Activated CD4-positive, alpha-beta T cell treated with anti-CD3 and anti-CD28 coated beads for 24 hours (primary cell): Measurements from ENCODE around the gene CLEC4C.
"Not testable (repeated sequence)": the region's sequence is repeated elsewhere in the genome, so short reads cannot be mapped to it uniquely, and the experiment has no call there.

Experiments used
- DNase-seq, 2 donors: peaks; one replicate each; pipeline ENCODE4 v3.0.0-alpha.2; 2020; ENCODE audit warnings: low read depth in 2 of 2

Gene CLEC4C

GRCh38 chr12:7747246-7747645 lies at the start of gene CLEC4C:
Gene CLEC4C, minus strand, starts transcription at chr12:7747375. Its CDS starts 27 bp downstream, at chr12:7747348.
- DNase-seq = no peak

- DNase-seq = no peak
Observed at GRCh38 chr12:7793211-7793610, 46.0 kb upstream of the CLEC4C start.

- not testable (repeated sequence) for DNase-seq
Observed at GRCh38 chr12:7788884-7789528, 41.8 kb upstream of the CLEC4C start, which contains the start of gene NANOG. Gene NANOG, plus strand, starts transcription at chr12:7789402. Its CDS starts 213 bp downstream, at chr12:7789615.

GRCh38 chr12:7788294-7788660 lies 41.1 kb upstream of the CLEC4C start:
- DNase-seq = no peak

- no peak for DNase-seq
Observed at GRCh38 chr12:7787574-7788293, 40.6 kb upstream of the CLEC4C start.

GRCh38 chr12:7784701-7785100 lies 37.5 kb upstream of the CLEC4C start:
- DNase-seq = no peak

GRCh38 chr12:7783433-7783832 lies 36.3 kb upstream of the CLEC4C start:
- DNase-seq = not testable (repeated sequence)

- DNase-seq = no peak
Observed at GRCh38 chr12:7782055-7782454, 34.9 kb upstream of the CLEC4C start.

- no peak for DNase-seq
Observed at GRCh38 chr12:7781274-7781673, 34.1 kb upstream of the CLEC4C start.

- no peak for DNase-seq
Observed at GRCh38 chr12:7769999-7770398, 22.8 kb upstream of the CLEC4C start.

GRCh38 chr12:7758766-7759140 lies 11.6 kb upstream of the CLEC4C start:
- DNase-seq = no peak

GRCh38 chr12:7756993-7757392 lies 9.8 kb upstream of the CLEC4C start:
- DNase-seq = no peak

- not testable (repeated sequence) for DNase-seq
Observed at GRCh38 chr12:7755668-7756067, 8.5 kb upstream of the CLEC4C start.

- not testable (repeated sequence) for DNase-seq
Observed at GRCh38 chr12:7751941-7752922, 5.1 kb upstream of the CLEC4C start.

GRCh38 chr12:7751394-7751793 lies 4.2 kb upstream of the CLEC4C start:
- DNase-seq = no peak

GRCh38 chr12:7750350-7750749 lies 3.2 kb upstream of the CLEC4C start:
- DNase-seq = no peak

- no peak for DNase-seq
Observed at GRCh38 chr12:7749442-7749841, 2.3 kb upstream of the CLEC4C start.

- DNase-seq = no peak
Observed at GRCh38 chr12:7748852-7749251, 1.7 kb upstream of the CLEC4C start.

GRCh38 chr12:7732993-7733392 lies 14.2 kb downstream of the CLEC4C start:
- no peak for DNase-seq

GRCh38 chr12:7731486-7731885 lies 15.7 kb downstream of the CLEC4C start:
- DNase-seq = no peak

GRCh38 chr12:7730984-7731383 lies 16.2 kb downstream of the CLEC4C start:
- DNase-seq = not testable (repeated sequence)

- no peak for DNase-seq
Observed at GRCh38 chr12:7729746-7730145, 17.4 kb downstream of the CLEC4C start.
